HG03432 (cell line): Measurements from ENCODE around the gene NSD2.
"Not testable (repeated sequence)": the region's sequence is repeated elsewhere in the genome, so short reads cannot be mapped to it uniquely, and the experiment has no call there.

Source experiments
- ATAC-seq: cut with Tn5 transposase; IDR thresholded peaks from one replicate; pipeline ENCODE4 v1.9.1; 2021; ENCODE audit warnings: mild to moderate bottlenecking, moderate library complexity; ENCODE audit not compliant: unreplicated experiment

Gene NSD2

DNA sequence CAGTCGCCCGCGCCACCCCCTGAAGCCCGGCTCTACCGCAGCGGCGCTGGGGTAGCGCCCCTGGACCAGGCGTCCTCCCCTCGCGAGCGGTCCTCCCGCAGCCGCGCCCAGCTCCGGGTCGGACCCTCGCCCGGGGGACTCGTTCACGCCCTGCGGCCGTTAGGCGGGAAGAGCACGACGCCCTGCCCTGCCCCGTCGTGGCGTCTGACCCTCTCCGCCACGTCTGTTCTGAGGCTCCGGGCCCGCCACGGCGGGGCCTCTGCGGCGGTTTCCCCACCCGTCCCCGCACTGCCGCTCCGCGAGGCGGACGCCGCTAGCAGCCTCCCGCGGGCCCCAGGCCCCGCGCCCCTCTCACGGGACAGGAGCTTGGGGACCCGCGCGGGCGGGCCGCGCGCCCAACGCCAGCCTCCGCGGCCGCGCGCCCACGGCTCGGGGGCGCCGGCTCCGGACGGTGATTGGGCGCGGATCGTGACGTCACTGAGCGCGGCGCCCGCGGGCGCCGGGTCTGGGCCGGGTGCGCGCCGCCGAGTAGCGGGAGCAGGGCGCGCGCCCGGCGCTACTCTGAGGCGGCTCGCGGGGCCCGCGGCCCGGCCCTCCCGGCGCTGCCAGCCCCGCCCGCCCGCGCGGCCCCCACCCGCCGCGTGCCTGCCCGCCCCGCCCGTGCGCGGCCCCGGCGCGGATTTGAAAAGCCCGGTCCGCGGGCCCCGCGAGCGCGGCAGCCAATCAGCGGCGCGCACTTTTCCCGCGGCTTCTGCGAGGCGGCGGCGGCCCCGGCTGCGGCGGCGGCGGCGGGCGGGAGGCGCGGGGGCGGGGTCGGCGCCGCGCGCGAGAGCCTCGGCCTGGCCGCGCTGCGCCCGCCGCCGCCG is at the start of gene NSD2:
NSD2 (plus strand) TSS at position 816 of the 866 bp plus-strand sequence. CDS start 29,262 bp downstream, outside the sequence.
- peak; percentile 67 for ATAC-seq

- ATAC-seq: no peak
Observed at GRCh38 chr4:1821679-1822567, 49.3 kb upstream of the NSD2 start.

DNA sequence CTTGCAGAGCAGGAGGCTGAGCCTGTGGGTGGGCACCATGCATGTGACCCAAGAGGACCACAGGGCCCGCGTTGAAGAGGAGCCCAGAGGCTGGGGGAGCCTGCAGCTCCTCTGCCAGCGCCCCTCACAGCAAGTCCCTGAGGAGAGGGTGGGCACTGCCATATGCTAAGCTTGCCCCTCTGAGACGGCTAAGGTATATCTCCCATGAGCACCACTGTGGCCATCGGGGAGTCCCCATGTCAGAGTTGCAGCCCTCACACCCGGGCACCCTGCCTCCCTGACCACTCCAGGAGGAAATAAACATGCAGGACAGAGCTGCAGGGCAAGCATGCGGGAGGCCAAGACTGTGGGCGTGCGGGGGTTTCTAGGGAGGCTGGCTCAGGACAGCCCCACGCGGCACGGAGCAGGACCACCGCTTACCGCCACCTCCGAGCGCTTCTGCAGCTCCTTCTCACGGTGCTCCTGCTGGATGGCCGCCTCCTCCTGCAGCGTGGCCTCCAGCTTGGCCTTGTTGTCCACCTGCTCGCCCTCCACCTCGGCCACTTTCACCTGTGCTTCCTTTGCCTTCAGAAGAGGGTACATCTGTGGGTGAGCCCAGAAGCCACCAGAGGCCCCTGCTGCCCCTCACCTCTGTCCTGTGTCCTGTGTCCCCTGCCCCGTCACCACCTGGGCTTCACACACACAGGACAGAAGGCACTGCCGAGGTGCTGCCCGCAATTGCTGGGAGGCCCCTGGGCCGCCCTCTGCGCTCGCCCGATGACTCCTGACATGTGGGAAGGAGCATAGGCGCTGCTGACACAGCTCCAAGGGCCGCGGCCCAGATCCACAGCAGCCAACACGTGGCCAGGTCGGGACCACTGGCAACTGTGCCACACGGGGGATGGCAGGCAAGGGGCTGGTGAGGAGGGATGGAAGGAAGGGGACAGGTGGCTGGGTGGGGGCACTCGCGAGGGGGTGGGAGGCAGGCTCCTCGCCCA is 48.3 kb upstream of the NSD2 start:
- ATAC-seq: no peak

DNA sequence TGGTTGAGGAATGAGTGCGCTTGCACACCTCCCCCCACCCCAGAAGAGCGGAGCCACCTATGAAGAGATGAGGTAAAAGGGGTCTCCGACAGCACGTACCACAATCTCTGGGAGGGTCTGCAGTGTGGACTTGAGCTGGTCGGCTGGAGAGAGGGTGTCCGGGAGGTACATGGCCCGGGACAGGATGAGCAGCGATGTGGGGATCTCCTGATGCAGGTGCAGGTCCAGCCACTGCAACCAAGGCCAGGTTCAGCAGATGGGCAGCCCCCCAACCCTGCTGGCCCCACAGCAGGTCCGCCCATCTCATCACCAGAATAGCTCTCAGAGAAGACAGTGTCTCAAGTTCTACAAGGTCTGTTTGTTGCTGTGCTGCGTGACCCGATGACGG is 47.7 kb upstream of the NSD2 start:
- ATAC-seq: no peak

DNA sequence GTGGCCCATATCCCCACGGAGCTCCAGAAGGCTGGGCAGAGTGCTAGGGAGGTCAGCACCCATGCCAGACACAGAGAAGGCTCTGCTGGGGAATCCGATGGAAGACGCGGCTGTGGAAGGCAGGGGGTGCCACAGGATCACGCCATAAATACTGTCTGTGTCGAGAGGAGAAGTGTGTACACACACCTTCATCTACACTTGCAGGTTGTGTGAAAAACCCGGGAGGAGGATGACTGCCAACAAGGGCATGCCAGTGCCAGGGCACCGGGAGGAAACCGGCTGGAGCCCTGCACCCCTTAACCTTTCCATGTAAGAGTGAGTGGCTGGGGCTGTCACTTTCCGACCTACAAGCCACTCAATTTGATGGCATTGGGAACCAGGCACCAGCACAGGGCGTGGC is 46.4 kb upstream of the NSD2 start:
- ATAC-seq: no peak

- no peak for ATAC-seq
Observed at GRCh38 chr4:1825326-1825725, 45.9 kb upstream of the NSD2 start.

DNA sequence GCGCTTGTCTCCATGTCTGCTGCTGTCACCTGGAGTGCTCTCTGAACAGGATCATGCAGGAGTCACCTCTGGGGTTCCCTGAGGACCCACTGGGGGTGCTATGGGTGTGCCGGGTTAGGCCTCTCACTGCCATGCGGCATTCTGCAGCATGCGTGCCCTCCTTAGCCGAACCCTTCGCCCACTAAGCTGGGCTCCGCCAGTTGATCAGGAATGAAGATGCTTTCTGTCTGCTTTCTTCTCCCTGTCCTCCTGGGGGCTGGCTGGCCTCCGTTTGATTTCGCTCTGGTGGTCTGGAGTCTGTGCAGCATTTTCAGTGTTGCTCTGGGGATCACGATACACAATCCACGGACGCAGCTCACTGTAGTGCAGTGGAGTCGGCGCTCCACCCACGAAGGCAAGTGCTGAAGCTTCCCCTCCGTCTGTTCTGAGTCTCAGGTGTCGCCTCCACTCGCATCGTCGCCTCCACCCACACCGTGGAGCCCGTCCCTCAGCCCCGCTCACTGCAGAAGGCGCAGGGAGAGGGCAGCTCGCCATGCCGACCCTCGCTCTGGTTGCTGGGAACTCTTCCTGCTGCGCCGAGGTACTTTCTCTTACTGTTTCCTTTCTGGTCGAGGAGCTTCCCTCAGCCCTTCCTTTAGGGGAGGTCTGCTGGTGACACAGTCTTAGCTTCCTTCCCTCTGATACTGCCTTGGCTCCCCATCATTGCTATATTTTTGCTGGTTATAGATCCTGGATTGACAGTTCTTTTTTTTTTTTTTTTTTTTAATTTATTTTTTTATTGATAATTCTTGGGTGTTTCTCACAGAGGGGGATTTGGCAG is 44.5 kb upstream of the NSD2 start:
- no peak for ATAC-seq

DNA sequence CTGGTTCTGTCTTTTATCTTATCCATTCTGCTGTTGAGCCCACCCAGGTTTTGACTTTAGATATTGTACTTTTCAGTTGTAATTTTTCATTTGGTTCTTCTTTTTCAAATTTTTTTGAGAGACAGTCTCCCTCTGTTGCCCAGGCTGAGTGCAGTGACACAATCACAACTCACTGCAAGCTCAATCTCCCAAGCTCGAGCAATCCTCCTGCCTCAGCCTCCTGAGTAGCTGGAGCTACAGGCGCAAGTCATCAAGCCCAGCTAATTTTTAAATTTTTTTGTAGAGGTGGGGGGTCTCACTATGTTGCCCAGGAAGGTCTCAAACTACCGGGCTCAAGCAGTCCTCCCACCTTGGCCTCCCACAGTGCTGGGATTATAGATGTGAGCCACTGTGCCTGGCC is 41.0 kb upstream of the NSD2 start:
- no peak for ATAC-seq

- no peak for ATAC-seq
Observed at GRCh38 chr4:1830642-1831228, 40.5 kb upstream of the NSD2 start.

GRCh38 chr4:1831331-1831730 is 39.9 kb upstream of the NSD2 start:
- no peak for ATAC-seq

- no peak for ATAC-seq
Observed at GRCh38 chr4:1832690-1833089, 38.5 kb upstream of the NSD2 start.

GRCh38 chr4:1833307-1834046 is 37.7 kb upstream of the NSD2 start:
- peak; percentile 15 for ATAC-seq

GRCh38 chr4:1834047-1834775 is 37.0 kb upstream of the NSD2 start:
- peak; percentile 73 for ATAC-seq

DNA sequence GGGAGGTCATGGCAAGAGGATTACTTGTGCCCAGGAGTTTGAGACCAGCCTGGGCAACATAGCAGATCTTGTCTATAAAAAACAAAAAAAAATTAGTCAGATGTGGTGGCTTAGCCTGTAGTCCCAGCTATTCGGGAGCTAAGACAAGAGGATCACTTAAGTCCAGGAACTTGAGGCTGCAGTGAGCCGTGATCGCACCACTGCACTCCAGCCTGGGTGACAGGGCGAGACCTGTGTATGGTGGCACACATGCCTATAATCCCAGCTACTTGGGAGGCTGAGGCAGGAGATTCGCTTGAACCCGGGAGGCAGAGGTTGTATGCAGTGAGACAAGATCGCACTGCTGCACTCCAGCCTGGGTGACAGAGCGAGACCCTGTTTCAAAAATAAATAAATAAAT is 35.4 kb upstream of the NSD2 start:
- not testable (repeated sequence) for ATAC-seq

GRCh38 chr4:1836650-1837049 is 34.5 kb upstream of the NSD2 start:
- no peak for ATAC-seq

- ATAC-seq: no peak
Observed at GRCh38 chr4:1837069-1837468, 34.1 kb upstream of the NSD2 start.

DNA sequence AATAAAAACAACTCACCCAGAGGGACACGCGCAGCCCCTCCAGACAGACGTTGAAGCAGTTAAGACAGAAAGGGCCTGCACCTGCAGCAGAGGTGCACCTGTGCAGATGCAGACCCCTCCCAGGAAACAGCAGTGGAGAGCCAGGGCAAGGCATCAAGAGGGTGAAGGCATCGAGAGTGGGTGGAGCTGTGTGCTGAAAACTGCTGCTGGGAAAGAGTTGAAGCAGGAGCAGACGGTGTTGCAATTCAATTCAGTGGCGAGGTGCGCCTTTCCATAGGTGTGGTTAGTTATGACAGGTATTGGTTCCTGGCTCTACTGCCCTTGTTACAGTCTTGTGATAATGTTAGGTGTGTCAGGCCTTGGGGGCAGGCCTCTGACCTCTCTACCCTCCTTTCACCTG is 31.9 kb upstream of the NSD2 start:
- ATAC-seq: no peak
